Neuronal stem cell (in vitro differentiated cells): ENCODE results near the gene GPRIN1.
"Not testable (repeated sequence)": the region's sequence is repeated elsewhere in the genome, so short reads cannot be mapped to it uniquely, and the experiment has no call there.

Experiments
- DNase-seq: peaks from one replicate; pipeline ENCODE4 v3.0.0-alpha.2; 2013; ENCODE audit warnings: low spot score
- H2AFZ ChIP-seq: one replicate; pipeline ENCODE4 v1.6.1; 2013; ENCODE audit warnings: mild to moderate bottlenecking, low read length, inconsistent platforms
- H2AK5ac ChIP-seq: 2 replicates; pipeline ENCODE4 v1.6.1; 2013; ENCODE audit warnings: low read depth, mild to moderate bottlenecking, inconsistent platforms, low read length, moderate library complexity, mixed read lengths
- H2BK120ac ChIP-seq: 2 replicates; pipeline ENCODE4 v1.6.1; 2013; ENCODE audit warnings: low read depth, mild to moderate bottlenecking, inconsistent platforms, low read length, moderate library complexity, mixed read lengths
- H2BK12ac ChIP-seq: one replicate; pipeline ENCODE4 v1.6.1; 2013; ENCODE audit warnings: low read length, inconsistent platforms
- H2BK15ac ChIP-seq: 2 replicates; pipeline ENCODE4 v1.6.1; 2013; ENCODE audit warnings: mild to moderate bottlenecking, low read length, inconsistent platforms, mixed read lengths
- H2BK5ac ChIP-seq: one replicate; pipeline ENCODE4 v1.6.1; 2013; ENCODE audit warnings: inconsistent platforms, mild to moderate bottlenecking, low read length, moderate library complexity
- H3K14ac ChIP-seq: one replicate; pipeline ENCODE4 v1.6.1; 2013; ENCODE audit warnings: low read length, inconsistent platforms
- H3K18ac ChIP-seq: 2 replicates; pipeline ENCODE4 v1.6.1; 2013; ENCODE audit warnings: low read length, inconsistent platforms
- H3K23ac ChIP-seq: 2 replicates; pipeline ENCODE4 v1.6.1; 2013; ENCODE audit warnings: low read depth, mild to moderate bottlenecking, mixed read lengths, low read length, inconsistent platforms; ENCODE audit not compliant: poor library complexity
- H3K27ac ChIP-seq: replicated peaks from 3 replicates; pipeline ENCODE4 v1.5.1; 2013; ENCODE audit warnings: low read length, inconsistent platforms
- H3K27me3 ChIP-seq, 3 experiments: 2 replicates each; pipeline ENCODE4 v1.6.1; 2013; ENCODE audit warnings: low read length in 3 of 3, mild to moderate bottlenecking in 2 of 3, inconsistent platforms in 1 of 3, low read depth in 1 of 3, mixed read lengths in 1 of 3, moderate library complexity in 1 of 3; ENCODE audit not compliant: control insufficient read depth in 3 of 3, insufficient read depth in 3 of 3
- H3K36me3 ChIP-seq, 2 donors: replicated peaks in 1 of 2; 2 replicates each; pipeline ENCODE4 v1.6.1; 2013; ENCODE audit warnings: low read length in 2 of 2; ENCODE audit not compliant: control insufficient read depth in 2 of 2, insufficient read depth in 2 of 2
- H3K4ac ChIP-seq: 2 replicates; pipeline ENCODE4 v1.6.1; 2013; ENCODE audit warnings: inconsistent platforms, mild to moderate bottlenecking, low read length, moderate library complexity
- H3K4me1 ChIP-seq, 2 donors: 1 replicate in 1 of 2; 2 replicates in 1 of 2; pipeline ENCODE4 v1.6.1; 2013; ENCODE audit warnings: low read length in 2 of 2, low read depth in 1 of 2; ENCODE audit not compliant: control insufficient read depth in 2 of 2, insufficient read depth in 1 of 2
- H3K4me2 ChIP-seq: one replicate; pipeline ENCODE4 v1.6.1; 2013; ENCODE audit warnings: mild to moderate bottlenecking, low read length, inconsistent platforms; ENCODE audit not compliant: insufficient read depth, poor library complexity, severe bottlenecking
- H3K4me3 ChIP-seq, 2 donors: 2 replicates each; pipeline ENCODE4 v1.5.1; 2013; ENCODE audit warnings: low read length in 2 of 2, mild to moderate bottlenecking in 2 of 2, inconsistent platforms in 1 of 2, moderate library complexity in 1 of 2
- H3K79me1 ChIP-seq: one replicate; pipeline ENCODE4 v1.6.1; 2013; ENCODE audit warnings: low read depth, mild to moderate bottlenecking, inconsistent platforms, low read length, moderate library complexity
- H3K9ac ChIP-seq: one replicate; pipeline ENCODE4 v1.6.1; 2013; ENCODE audit warnings: mild to moderate bottlenecking, low read depth, low read length, inconsistent platforms; ENCODE audit not compliant: poor library complexity
- H3K9me3 ChIP-seq, 2 donors: replicated peaks in 1 of 2; 2 replicates each; pipeline versions ENCODE3 to v1.6.1; 2013; ENCODE audit warnings: low read length in 2 of 2, mild to moderate bottlenecking in 2 of 2, inconsistent platforms in 1 of 2, low read depth in 1 of 2, mixed read lengths in 1 of 2, moderate library complexity in 1 of 2; ENCODE audit not compliant: control insufficient read depth in 2 of 2, insufficient read depth in 1 of 2
- H4K8ac ChIP-seq: one replicate; pipeline ENCODE4 v1.6.1; 2013; ENCODE audit warnings: low read depth, mild to moderate bottlenecking, inconsistent platforms, low read length, moderate library complexity
- H4K91ac ChIP-seq: one replicate; pipeline ENCODE4 v1.6.1; 2013; ENCODE audit warnings: low read length, low read depth, mild to moderate bottlenecking, inconsistent platforms; ENCODE audit not compliant: poor library complexity
- WGBS, 2 donors: extraction: QIAGEN DNeasy Blood & Tissue Kit; methylation state at CpG; one replicate each; pipeline ENCODE4 v1.1.7; 2013; ENCODE audit warnings: missing lambda C conversion rate in 2 of 2, mixed read lengths in 1 of 2; ENCODE audit not compliant: insufficient read length in 2 of 2, insufficient replicate concordance in 1 of 2; ENCODE audit errors: extremely low coverage in 2 of 2; 5-methylcytosine and 5-hydroxymethylcytosine counted together

GPRIN1 gene

DNA sequence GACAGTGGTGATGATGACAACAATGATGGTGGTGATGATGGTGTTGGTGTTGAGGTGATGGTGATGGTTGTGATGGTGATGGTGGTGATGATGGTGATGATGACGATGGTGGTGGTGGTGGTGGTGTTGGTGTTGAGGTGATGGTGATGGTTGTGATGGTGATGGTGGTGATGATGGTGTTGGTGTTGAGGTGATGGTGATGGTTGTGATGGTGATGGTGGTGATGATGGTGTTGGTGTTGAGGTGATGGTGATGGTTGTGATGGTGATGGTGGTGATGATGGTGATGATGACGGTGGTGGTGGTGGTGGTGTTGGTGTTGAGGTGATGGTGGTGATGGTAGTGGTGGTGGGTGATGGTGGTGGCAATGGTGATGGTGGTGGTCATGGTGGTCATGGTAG is 18.3 kb downstream of the GPRIN1 start:
- no CpG with 5 or more reads among the region's 2 CpGs for WGBS, 2 donors

DNA sequence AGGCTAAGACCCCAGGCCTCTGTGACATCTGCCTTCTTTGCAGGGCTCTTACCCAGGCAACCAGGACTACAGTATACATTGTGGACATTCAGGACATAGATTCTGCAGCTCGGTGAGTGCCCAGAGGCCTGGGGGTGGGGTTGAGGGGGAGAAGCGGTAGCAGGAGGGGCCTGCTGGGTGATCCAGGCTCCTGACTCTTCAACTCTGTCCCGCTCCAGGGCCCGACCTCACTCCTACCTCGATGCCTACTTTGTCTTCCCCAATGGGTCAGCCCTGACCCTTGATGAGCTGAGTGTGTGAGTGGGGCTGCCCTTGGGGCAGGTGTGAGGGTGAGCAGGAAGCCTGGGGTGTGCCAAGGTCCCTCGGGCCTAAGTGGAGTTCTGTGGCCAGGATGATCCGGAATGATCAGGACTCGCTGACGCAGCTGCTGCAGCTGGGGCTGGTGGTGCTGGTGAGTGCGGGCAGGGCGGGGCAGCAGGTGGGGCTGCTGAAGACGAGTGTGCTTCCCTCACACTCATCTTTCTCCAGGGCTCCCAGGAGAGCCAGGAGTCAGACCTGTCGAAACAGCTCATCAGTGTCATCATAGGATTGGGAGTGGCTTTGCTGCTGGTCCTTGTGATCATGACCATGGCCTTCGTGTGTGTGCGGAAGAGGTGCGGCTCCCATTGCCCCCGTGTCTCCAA is 19.8 kb downstream of the GPRIN1 start:
- Histone ChIP-seq H3K14ac (peak overlapping the region; percentile 75), H2AFZ (no peak overlapping the region), H3K79me1 (no peaks in the 10 kb centered on the region), H4K8ac (no peak overlapping the region), H3K4me3 (no peak overlapping the region), H2BK120ac (no peak overlapping the region), H3K18ac (no peak overlapping the region), H2BK5ac (no peak overlapping the region), H3K23ac (peak overlapping the region; percentile 52), H3K4me2 (no peak overlapping the region), H3K27me3 (peaks cover 0 to 2% (median 0%) of the 10 kb centered on the region in 3 experiments), H2BK12ac (no peak overlapping the region), H3K4me1 (no peaks in the 10 kb centered on the region), H3K4ac (no peak overlapping the region), H3K36me3 (peaks cover 3 to 25% of the 10 kb centered on the region in 2 donors), H4K91ac (no peak overlapping the region), H3K9ac (no peak overlapping the region), H2BK15ac (no peak overlapping the region), H2AK5ac (no peak overlapping the region), H3K27ac (no peak overlapping the region), H3K9me3 (peaks cover 10 to 11% of the 10 kb centered on the region in 2 donors)
- no CpG with 5 or more reads among the region's 17 CpGs for WGBS, 2 donors
- DNase-seq, result no peak

More for the DNA sequence above, 18.3 kb downstream of the GPRIN1 start:
- H3K14ac ChIP-seq, H2BK120ac ChIP-seq, H3K4ac ChIP-seq, H2AK5ac ChIP-seq, H3K4me1 ChIP-seq, H4K8ac ChIP-seq, DNase-seq, H2BK5ac ChIP-seq, H2AFZ ChIP-seq, H3K4me2 ChIP-seq, H3K27me3 ChIP-seq, H3K23ac ChIP-seq, H4K91ac ChIP-seq, H3K18ac ChIP-seq, H2BK12ac ChIP-seq, H2BK15ac ChIP-seq, H3K79me1 ChIP-seq, H3K27ac ChIP-seq: not testable (repeated sequence)
- Histone ChIP-seq H3K9ac (peak overlapping the region; percentile 5), H3K36me3 (peaks cover 3 to 34% of the 10 kb centered on the region in 2 donors), H3K9me3 (peaks cover 10 to 11% of the 10 kb centered on the region in 2 donors), H3K4me3 (peak overlapping the region in 1 of 2 donors; percentile 57)

DNA sequence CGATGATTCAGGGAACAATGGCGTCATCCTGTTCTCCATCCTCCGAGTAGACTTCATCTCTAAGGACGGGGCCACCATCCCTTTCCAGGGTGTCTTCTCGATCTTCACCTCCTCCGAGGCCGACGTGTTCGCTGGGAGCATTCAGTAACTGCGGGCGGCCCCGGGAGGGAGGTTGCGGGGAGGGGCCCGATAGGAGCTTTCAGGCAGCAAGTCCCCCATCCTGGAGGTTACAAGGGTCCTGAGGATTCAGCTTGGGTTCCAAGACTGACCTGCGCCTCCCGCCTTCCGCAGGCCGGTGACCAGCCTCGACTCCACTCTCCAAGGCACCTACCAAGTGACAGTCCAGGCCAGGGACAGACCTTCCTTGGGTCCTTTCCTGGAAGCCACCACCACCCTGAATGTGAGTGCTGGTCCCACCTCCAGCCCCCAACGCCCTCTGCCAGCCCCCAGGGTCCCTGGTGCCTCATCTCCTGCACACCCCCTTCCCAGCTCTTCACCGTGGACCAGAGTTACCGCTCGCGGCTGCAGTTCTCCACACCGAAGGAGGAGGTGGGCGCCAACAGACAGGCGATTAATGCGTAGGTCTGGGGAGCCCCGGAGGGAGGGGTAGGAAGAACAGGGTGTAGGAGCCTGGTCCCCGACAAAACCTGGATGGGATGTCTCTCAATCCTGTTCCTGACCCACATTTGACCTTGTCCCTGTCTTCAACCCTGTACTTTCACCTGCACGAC is 20.8 kb downstream of the GPRIN1 start:
- Histone ChIP-seq H2BK12ac (no peak overlapping the region), H2AK5ac (no peak overlapping the region), H3K79me1 (peaks cover 3% of the 10 kb centered on the region), H3K9ac (no peak overlapping the region), H4K8ac (no peak overlapping the region), H2AFZ (no peak overlapping the region), H3K4me1 (no peaks in the 10 kb centered on the region), H3K4ac (no peak overlapping the region), H2BK5ac (no peak overlapping the region), H3K27me3 (peaks cover 0 to 2% (median 0%) of the 10 kb centered on the region in 3 experiments), H3K23ac (no peak overlapping the region), H4K91ac (no peak overlapping the region), H3K14ac (no peak overlapping the region), H3K4me2 (no peak overlapping the region), H3K27ac (no peak overlapping the region), H2BK15ac (no peak overlapping the region), H2BK120ac (no peak overlapping the region), H3K9me3 (peaks cover 15 to 18% of the 10 kb centered on the region in 2 donors), H3K36me3 (peaks cover 3 to 22% of the 10 kb centered on the region in 2 donors), H3K18ac (peak overlapping the region; percentile 27), H3K4me3 (no peak overlapping the region)
- no CpG with 5 or more reads among the region's 31 CpGs for WGBS, 2 donors
- DNase-seq, result no peak

DNA sequence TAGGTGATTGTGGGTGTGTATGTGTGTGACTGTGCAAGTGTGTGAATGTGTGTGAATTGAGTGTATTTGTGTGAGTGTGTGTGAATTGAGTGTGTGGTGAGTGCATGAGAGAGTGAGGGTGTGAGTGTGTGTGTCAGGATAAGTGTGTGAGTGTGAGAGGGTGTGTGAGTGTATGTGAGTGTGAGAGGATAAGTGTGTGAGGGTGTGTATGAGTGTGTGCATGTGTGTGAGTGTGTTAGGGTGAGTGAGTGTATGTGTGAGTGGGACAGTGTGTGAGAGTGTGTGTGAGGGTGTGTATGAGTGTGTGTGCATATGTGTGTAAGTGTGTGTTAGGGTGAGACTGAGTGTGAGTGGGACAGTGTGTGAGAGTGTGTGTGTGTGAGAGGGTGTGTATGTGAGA is 21.7 kb downstream of the GPRIN1 start:
- Histone ChIP-seq H2AK5ac (no peak overlapping the region), H3K4me2 (no peak overlapping the region), H3K9ac (no peak overlapping the region), H3K4me3 (peak overlapping the region in 1 of 2 donors; percentile 11), H3K27ac (no peak overlapping the region), H2BK15ac (no peak overlapping the region), H4K8ac (no peak overlapping the region), H3K4ac (no peak overlapping the region), H3K36me3 (peaks cover 3 to 22% of the 10 kb centered on the region in 2 donors), H3K27me3 (peaks cover 0 to 2% (median 0%) of the 10 kb centered on the region in 3 experiments), H3K23ac (no peak overlapping the region), H3K14ac (no peak overlapping the region), H3K18ac (no peak overlapping the region), H3K4me1 (no peaks in the 10 kb centered on the region), H2BK120ac (no peak overlapping the region), H3K79me1 (peaks cover 3% of the 10 kb centered on the region), H2BK5ac (no peak overlapping the region), H2BK12ac (no peak overlapping the region), H2AFZ (no peak overlapping the region), H3K9me3 (peaks cover 15 to 18% of the 10 kb centered on the region in 2 donors), H4K91ac (no peak overlapping the region)
- DNase-seq, result no peak
